HG03354 (cell line): ENCODE results near the gene CTIF.
"Not testable (repeated sequence)": the region's sequence is repeated elsewhere in the genome, so short reads cannot be mapped to it uniquely, and the experiment has no call there.

ENCODE experiments used
- ATAC-seq: cut with Tn5 transposase; IDR thresholded peaks from one replicate; pipeline ENCODE4 v1.9.1; 2021; ENCODE audit warnings: mild to moderate bottlenecking; ENCODE audit not compliant: unreplicated experiment, poor library complexity, severe bottlenecking

CTIF gene

GRCh38 chr18:48802543-48803290, 263.9 kb downstream of the CTIF start:
- no peak for ATAC-seq

GRCh38 chr18:48803518-48803917, 264.7 kb downstream of the CTIF start:
- no peak for ATAC-seq

- no peak for ATAC-seq
These were observed 265.4 kb downstream of the CTIF start for GRCh38 chr18:48803951-48804855.

- ATAC-seq: no peak
These were observed 266.2 kb downstream of the CTIF start for GRCh38 chr18:48804856-48805610.

- ATAC-seq: no peak
These were observed 267.1 kb downstream of the CTIF start for GRCh38 chr18:48805826-48806535.

GRCh38 chr18:48806551-48807261, 267.9 kb downstream of the CTIF start:
- no peak for ATAC-seq

GRCh38 chr18:48808476-48808875, 269.6 kb downstream of the CTIF start:
- no peak for ATAC-seq

GRCh38 chr18:48809365-48809764, 270.5 kb downstream of the CTIF start:
- ATAC-seq: no peak

- no peak for ATAC-seq
These were observed 272.0 kb downstream of the CTIF start for GRCh38 chr18:48810805-48811204.

- no peak for ATAC-seq
These were observed 272.6 kb downstream of the CTIF start for GRCh38 chr18:48811401-48811800.

GRCh38 chr18:48811977-48812451, 273.2 kb downstream of the CTIF start:
- ATAC-seq: not testable (repeated sequence)

- ATAC-seq: no peak
These were observed 274.5 kb downstream of the CTIF start for GRCh38 chr18:48813321-48813720.

- no peak for ATAC-seq
These were observed 275.1 kb downstream of the CTIF start for GRCh38 chr18:48813833-48814489.

GRCh38 chr18:48814490-48815178, 275.8 kb downstream of the CTIF start:
- ATAC-seq: no peak

- no peak for ATAC-seq
These were observed 276.3 kb downstream of the CTIF start for GRCh38 chr18:48815179-48815515.

GRCh38 chr18:48815581-48816324, 276.9 kb downstream of the CTIF start:
- ATAC-seq: no peak

- no peak for ATAC-seq
These were observed 277.7 kb downstream of the CTIF start for GRCh38 chr18:48816554-48816953.
